ENCODE data around the gene CCDC186. TPM values are rescaled to one million over a fixed set of nuclear protein-coding genes. Genes with fewer than 3 reads are reported as not detected.

The CCDC186 gene
- total and polyA plus RNA-seq, 2 of the 4 experiments (the other 2 are of a cell fraction), result 3.0 to 6.1 TPM

DNA sequence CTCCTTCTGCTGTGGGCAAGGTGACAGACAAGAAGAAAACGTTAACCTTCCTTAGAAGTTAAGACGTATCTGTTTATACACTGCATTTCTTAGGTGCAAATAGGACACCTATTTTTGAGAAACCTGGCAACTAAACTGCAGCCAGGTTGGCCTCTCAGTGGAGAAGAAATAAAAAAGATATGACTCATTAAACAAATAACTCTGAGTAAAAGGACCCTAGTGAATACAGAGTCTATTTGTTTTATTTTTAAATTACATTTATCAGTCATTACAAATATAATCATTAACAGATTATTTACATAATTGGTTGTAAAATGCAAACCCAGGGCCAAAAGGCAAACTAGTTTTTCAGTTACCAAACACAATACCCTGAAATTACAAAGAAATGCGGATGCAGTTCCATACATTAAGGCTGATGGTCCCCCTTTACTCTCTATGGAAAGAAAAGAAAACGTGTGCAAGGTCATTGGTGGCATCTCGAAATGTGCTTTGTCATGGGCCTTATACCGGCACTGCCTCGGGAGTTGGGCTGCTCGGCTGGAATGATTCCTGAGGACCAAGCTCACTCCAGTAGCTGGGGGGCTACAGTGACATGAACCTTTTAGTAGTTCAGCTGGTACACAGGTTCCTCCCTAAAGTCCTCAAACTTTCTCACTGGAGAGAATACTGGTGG lies 92.0 kb downstream of the CCDC186 start:
- Histone ChIP-seq H3K36me3 (ENCODE audit: control insufficient read depth, insufficient read depth, low read length) (no peaks in the 10 kb centered on the region), H3K23ac (ENCODE audit: low read depth, low read length) (no peak overlapping the region), H3K79me1 (ENCODE audit: low read depth in 1 of 2, low read length in 2 of 2) (no peaks in the 10 kb centered on the region), H2BK5ac (ENCODE audit: low read depth, low read length, poor library complexity, severe bottlenecking) (no peak overlapping the region), H3K4me1 (ENCODE audit: control insufficient read depth, insufficient read depth, low read length) (no peaks in the 10 kb centered on the region), H4K20me1 (ENCODE audit: insufficient read depth, low read length) (no peaks in the 10 kb centered on the region), H2AK9ac (replicated peaks; ENCODE audit: low read depth, low read length, poor library complexity) (no peak overlapping the region), H3K27me3 (ENCODE audit: control insufficient read depth, insufficient read depth, low read length) (peaks cover 6% of the 10 kb centered on the region), H3K18ac (ENCODE audit: low read depth, low read length) (no peak overlapping the region), H2AK5ac (ENCODE audit: low read depth, low read length) (no peak overlapping the region), H3K9me3 (ENCODE audit: control insufficient read depth, insufficient read depth, low read length) (no peaks in the 10 kb centered on the region), H3K4ac (ENCODE audit: low read depth, low read length) (no peak overlapping the region), H3K9me1 (ENCODE audit: insufficient read depth, low read length) (no peaks in the 10 kb centered on the region), H2BK20ac (ENCODE audit: low read depth, low read length) (no peak overlapping the region), H4K8ac (ENCODE audit: low read depth in 2 of 2, low read length in 2 of 2) (no peak overlapping the region), H3K4me3 (ENCODE audit: insufficient read depth, low read depth, low read length) (no peak overlapping the region), H2BK15ac (ENCODE audit: low read depth, low read length) (no peak overlapping the region), H2BK120ac (ENCODE audit: low read depth, low read length) (no peak overlapping the region), H4K91ac (ENCODE audit: insufficient read depth, low read depth, low read length) (no peak overlapping the region), H3K4me2 (ENCODE audit: low read depth, low read length) (no peak overlapping the region), H3K27ac (ENCODE audit: insufficient read depth, low read length) (no peak overlapping the region), H4K5ac (ENCODE audit: low read depth, low read length) (no peak overlapping the region), H3K56ac (ENCODE audit: extremely low read depth, insufficient read depth, low read length) (no peak overlapping the region), H2AFZ (replicated peaks; ENCODE audit: low read length, poor library complexity) (no peak overlapping the region), H3K14ac (replicated peaks; ENCODE audit: low read depth, low read length) (no peak overlapping the region), H3K9ac (ENCODE audit: low read depth, low read length) (no peak overlapping the region)
- in situ Hi-C loops (cut with MboI; ENCODE audit: low sequenced_read_pairs) (no loop called here), dilution Hi-C loops (cut with HindIII; ENCODE audit: low sequenced_read_pairs, unreplicated experiment) (no loop called here), intact Hi-C loops (cut with micrococcal nuclease) (no loop called here)
- no peak for TF ChIP-seq MXI1 (IDR thresholded peaks at IDR 0.05; ENCODE audit: borderline replicate concordance, low read depth, low read length)
- no peak for TF ChIP-seq BHLHE40 (IDR thresholded peaks at IDR 0.05; ENCODE audit: low read depth, low read length)
- no peak for TF ChIP-seq CEBPB (IDR thresholded peaks at IDR 0.05; ENCODE audit: low read depth, low read length)
- no peak for TF ChIP-seq MAFK (IDR thresholded peaks at IDR 0.05; ENCODE audit: low read depth, low read length)
- no peak for TF ChIP-seq USF2 (IDR thresholded peaks at IDR 0.05; ENCODE audit: low read depth, low read length)
- no peak for TF ChIP-seq MAZ (IDR thresholded peaks at IDR 0.05; ENCODE audit: borderline replicate concordance, low read depth, low read length)
- no peak for TF ChIP-seq ELK1 (IDR thresholded peaks at IDR 0.05; ENCODE audit: borderline replicate concordance, low read depth, low read length)
- no peak for TF ChIP-seq FOS (IDR thresholded peaks at IDR 0.05; ENCODE audit: low read depth, low read length)
- TF ChIP-seq RAD21 (IDR thresholded peaks at IDR 0.05; ENCODE audit: low read length), result no peak
- TF ChIP-seq, protein P1, sequence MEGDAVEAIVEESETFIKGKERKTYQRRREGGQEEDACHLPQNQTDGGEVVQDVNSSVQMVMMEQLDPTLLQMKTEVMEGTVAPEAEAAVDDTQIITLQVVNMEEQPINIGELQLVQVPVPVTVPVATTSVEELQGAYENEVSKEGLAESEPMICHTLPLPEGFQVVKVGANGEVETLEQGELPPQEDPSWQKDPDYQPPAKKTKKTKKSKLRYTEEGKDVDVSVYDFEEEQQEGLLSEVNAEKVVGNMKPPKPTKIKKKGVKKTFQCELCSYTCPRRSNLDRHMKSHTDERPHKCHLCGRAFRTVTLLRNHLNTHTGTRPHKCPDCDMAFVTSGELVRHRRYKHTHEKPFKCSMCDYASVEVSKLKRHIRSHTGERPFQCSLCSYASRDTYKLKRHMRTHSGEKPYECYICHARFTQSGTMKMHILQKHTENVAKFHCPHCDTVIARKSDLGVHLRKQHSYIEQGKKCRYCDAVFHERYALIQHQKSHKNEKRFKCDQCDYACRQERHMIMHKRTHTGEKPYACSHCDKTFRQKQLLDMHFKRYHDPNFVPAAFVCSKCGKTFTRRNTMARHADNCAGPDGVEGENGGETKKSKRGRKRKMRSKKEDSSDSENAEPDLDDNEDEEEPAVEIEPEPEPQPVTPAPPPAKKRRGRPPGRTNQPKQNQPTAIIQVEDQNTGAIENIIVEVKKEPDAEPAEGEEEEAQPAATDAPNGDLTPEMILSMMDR (conservative IDR thresholded peaks at IDR 0.05; ENCODE audit: low read depth, low read length), result no peak
- ChIA-PET CTCF (interaction anchor here (0.6 kb wide), 1 partner anchor 265 kb away, joined by 5 read pairs; no protein-coding TSS in a partner anchor), POLR2A (ENCODE audit: unreplicated experiment) (no interaction called here)
- WGBS, 2 experiments (ENCODE audit: extremely low coverage in 2 of 2, insufficient read length in 1 of 2), result no CpG with 5 or more reads among the region's 8 CpGs
- ATAC-seq (ENCODE audit: low read depth) (no peak), DNase-seq (no peak)
- BruUV-seq (replicated peaks), result no TSS peak
